ENCODE measurements around the gene ZCCHC3. TPM values are rescaled to one million over a fixed set of nuclear protein-coding genes. Genes with fewer than 3 reads are reported as not detected.

ZCCHC3 gene
- total RNA-seq, 4 donors from 2014 or later: 13.3 to 29.9 (median 19.7) TPM

- no peaks in the 10 kb centered on the region for H3K4me1 ChIP-seq
- no peak overlapping the region for H3K4me3 ChIP-seq
- no peak for DNase-seq (ENCODE audit: extremely low spot score)
- H3K27me3 ChIP-seq: peaks cover 0 to 20% (median 0%) of the 10 kb centered on the region in 4 donors
- WGBS: 46% methylated on average over 4 of the region's 4 CpGs
- H3K36me3 ChIP-seq: no peaks in the 10 kb centered on the region
- no peaks in the 10 kb centered on the region for H3K9me3 ChIP-seq
- H3K27ac ChIP-seq (replicated peaks in 1 of 4): no peak overlapping the region
- intact Hi-C loops (cut with DNase I): no loop called here
- TF ChIP-seq POLR2A (IDR thresholded peaks at IDR 0.05; ENCODE audit: low read depth): no peak
- no peak for TF ChIP-seq POLR2AphosphoS5 (IDR thresholded peaks at IDR 0.05)
- no peak for TF ChIP-seq CTCF (IDR thresholded peaks at IDR 0.05)
- no peak for TF ChIP-seq EP300 (IDR thresholded peaks at IDR 0.05)
Measured at GRCh38 chr20:258269-258858, 39.0 kb upstream of the ZCCHC3 start.

GRCh38 chr20:258963-259362, 38.4 kb upstream of the ZCCHC3 start:
- Histone ChIP-seq H3K9me3 (no peaks in the 10 kb centered on the region), H3K4me1 (no peaks in the 10 kb centered on the region), H3K36me3 (no peaks in the 10 kb centered on the region), H3K27ac (replicated peaks in 1 of 4) (no peak overlapping the region), H3K27me3 (peaks cover 0 to 19% (median 0%) of the 10 kb centered on the region in 4 donors), H3K4me3 (no peak overlapping the region)
- intact Hi-C loops (cut with DNase I): no loop called here
- TF ChIP-seq CTCF (IDR thresholded peaks at IDR 0.05) (peak in 1 of 3 experiments; percentile 19), POLR2A (IDR thresholded peaks at IDR 0.05; ENCODE audit: low read depth) (no peak), EP300 (IDR thresholded peaks at IDR 0.05) (no peak), POLR2AphosphoS5 (IDR thresholded peaks at IDR 0.05) (no peak)
- no peak for DNase-seq (ENCODE audit: extremely low spot score)
- WGBS: 50% methylated on average over 8 of the region's 8 CpGs

GRCh38 chr20:259981-260380, 37.4 kb upstream of the ZCCHC3 start:
- no peak overlapping the region for H3K4me3 ChIP-seq
- no peak overlapping the region for H3K27ac ChIP-seq (replicated peaks in 1 of 4)
- TF ChIP-seq CTCF (IDR thresholded peaks at IDR 0.05): no peak
- no peak for TF ChIP-seq EP300 (IDR thresholded peaks at IDR 0.05)
- TF ChIP-seq POLR2A (IDR thresholded peaks at IDR 0.05; ENCODE audit: low read depth): no peak
- TF ChIP-seq POLR2AphosphoS5 (IDR thresholded peaks at IDR 0.05): no peak
- peaks cover 0 to 10% (median 0%) of the 10 kb centered on the region in 4 donors for H3K27me3 ChIP-seq
- no peak for DNase-seq (ENCODE audit: extremely low spot score)
- no peaks in the 10 kb centered on the region for H3K9me3 ChIP-seq
- H3K4me1 ChIP-seq: no peaks in the 10 kb centered on the region
- H3K36me3 ChIP-seq: no peaks in the 10 kb centered on the region
- intact Hi-C loops (cut with DNase I): no loop called here
- 83% methylated on average over 2 of the region's 2 CpGs for WGBS

GRCh38 chr20:263701-264100, 33.7 kb upstream of the ZCCHC3 start:
- peaks cover 4 to 14% (median 12%) of the 10 kb centered on the region in 4 donors for H3K4me1 ChIP-seq
- H3K4me3 ChIP-seq: no peak overlapping the region
- H3K36me3 ChIP-seq: no peaks in the 10 kb centered on the region
- H3K27me3 ChIP-seq: peaks cover 0 to 10% (median 0%) of the 10 kb centered on the region in 4 donors
- H3K27ac ChIP-seq (replicated peaks in 1 of 4): no peak overlapping the region
- intact Hi-C loops (cut with DNase I): no loop called here
- no peaks in the 10 kb centered on the region for H3K9me3 ChIP-seq
- 93% methylated on average over 5 of the region's 13 CpGs for WGBS
- TF ChIP-seq CTCF (IDR thresholded peaks at IDR 0.05): no peak
- no peak for DNase-seq (ENCODE audit: extremely low spot score)

Data from esophagus muscularis mucosa (tissue), 4 donors.